HG03469 (cell line): ENCODE data around the gene PRKG1.

Experiments used
- ATAC-seq: cut with Tn5 transposase; IDR thresholded peaks from one replicate; pipeline ENCODE4 v1.9.1; 2021; ENCODE audit warnings: mild to moderate bottlenecking, moderate library complexity, moderate number of reproducible peaks; ENCODE audit not compliant: unreplicated experiment

PRKG1 gene

GRCh38 chr10:51838471-51838870, 764.2 kb downstream of the PRKG1 start:
- no peak for ATAC-seq

GRCh38 chr10:51843966-51844365, 769.7 kb downstream of the PRKG1 start:
- no peak for ATAC-seq

GRCh38 chr10:51846856-51847506, 772.7 kb downstream of the PRKG1 start:
- no peak for ATAC-seq

- no peak for ATAC-seq
These were observed 778.0 kb downstream of the PRKG1 start for GRCh38 chr10:51852297-51852696.

DNA sequence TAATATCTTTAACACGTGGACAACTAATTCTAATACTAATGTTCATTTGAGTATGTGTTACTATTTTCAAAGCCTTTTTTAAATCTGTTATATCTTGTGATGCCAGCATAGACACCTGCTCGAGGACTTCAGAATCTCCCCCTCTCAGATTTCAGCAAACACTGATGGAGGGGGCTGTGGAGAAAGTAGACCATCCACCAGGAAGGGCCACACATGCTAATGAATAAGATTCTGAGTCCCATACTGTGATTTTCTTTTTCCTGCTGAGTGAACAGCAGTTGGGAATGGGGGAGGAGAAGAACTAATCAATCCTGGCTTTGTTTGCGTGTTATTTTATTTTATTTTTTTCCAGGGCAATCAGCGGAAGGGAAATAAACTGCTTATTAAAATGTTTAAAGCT, 783.0 kb downstream of the PRKG1 start:
- ATAC-seq, result no peak

DNA sequence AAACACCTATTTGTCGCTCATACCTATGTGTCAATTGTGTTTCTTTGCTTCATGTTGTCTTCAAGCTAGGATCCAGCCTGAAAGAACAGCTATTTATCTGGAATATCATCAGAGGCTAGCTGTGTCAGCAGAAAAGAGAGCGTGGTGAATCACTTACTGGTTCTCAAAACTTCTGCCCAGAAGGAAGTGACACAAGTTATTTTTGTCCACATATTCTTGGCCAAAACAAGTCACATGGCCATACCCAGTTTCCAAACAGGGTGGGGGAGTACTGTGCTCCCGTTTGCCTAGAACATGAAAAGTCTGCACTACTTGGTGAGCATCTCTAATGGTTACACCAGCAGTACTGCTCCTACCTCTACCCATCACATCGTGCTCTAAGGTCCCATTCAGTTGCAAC, 786.0 kb downstream of the PRKG1 start:
- peak; percentile 68 for ATAC-seq

DNA sequence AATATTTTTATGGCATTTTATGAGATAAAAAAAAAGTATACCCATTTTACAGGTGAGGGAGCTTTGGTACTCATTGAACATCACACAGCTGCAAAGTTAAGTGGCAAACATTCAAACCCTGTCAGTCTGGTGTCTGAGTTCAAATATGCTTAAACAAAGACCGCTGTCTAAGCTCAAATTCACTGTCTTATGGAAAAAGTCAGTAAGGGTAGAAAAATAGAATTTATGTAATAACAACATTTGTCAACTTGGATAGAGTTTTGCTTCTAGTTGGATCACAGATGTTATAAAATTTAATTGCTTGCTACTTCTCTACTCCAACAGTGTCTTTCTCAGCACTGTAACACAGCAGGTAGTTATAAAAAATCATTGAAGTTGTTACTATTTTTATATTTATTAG, 786.8 kb downstream of the PRKG1 start:
- no peak for ATAC-seq

GRCh38 chr10:51861731-51862130, 787.4 kb downstream of the PRKG1 start:
- ATAC-seq, result no peak

DNA sequence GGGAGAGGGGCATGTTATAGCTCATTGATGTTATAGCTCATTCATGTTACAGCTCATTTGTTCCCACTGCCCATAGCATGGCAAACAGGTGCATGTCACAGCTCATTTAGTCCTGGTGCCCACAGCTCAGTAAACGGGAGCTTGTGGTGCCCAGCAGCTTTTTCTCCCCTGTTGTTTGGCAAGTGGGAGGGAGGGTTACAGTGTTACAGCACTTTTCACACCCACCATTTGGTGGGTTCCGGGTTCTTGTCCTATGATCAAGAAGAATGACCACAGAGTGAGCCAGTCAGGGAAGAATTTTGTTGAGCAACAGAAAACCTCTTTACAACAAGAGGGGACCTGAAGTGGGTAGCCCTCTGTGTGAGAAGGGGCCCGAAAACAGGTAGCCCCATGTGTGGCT, 787.9 kb downstream of the PRKG1 start:
- no peak for ATAC-seq

GRCh38 chr10:51867956-51868355, 793.7 kb downstream of the PRKG1 start:
- ATAC-seq, result no peak

- ATAC-seq, result no peak
These were observed 799.8 kb downstream of the PRKG1 start for GRCh38 chr10:51874131-51874530.

GRCh38 chr10:51875610-51876009, 801.3 kb downstream of the PRKG1 start:
- ATAC-seq, result no peak

- no peak for ATAC-seq
These were observed 802.2 kb downstream of the PRKG1 start for GRCh38 chr10:51876503-51876902.

- ATAC-seq, result no peak
These were observed 802.7 kb downstream of the PRKG1 start for GRCh38 chr10:51876979-51877378.

- no peak for ATAC-seq
These were observed 803.3 kb downstream of the PRKG1 start for GRCh38 chr10:51877636-51878035.

DNA sequence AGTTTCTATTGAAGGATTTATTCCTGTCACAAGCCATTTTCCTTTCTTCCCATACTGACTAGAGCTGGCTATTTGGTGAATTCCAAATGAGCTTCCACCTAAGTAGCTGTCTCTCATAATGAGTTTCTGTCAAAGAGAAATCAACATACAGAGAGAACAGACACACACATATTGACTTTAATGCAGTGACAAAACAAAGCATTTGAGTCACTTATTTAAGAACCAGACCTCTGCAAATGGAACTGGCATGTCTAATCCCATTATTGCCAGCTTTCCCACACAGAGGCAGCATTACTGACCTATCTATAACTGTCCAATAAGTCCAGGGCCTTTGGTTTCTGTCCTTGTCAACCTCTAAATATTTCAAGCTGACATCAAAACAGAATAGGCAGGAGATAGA, 804.4 kb downstream of the PRKG1 start:
- no peak for ATAC-seq

- ATAC-seq, result peak; percentile 95
These were observed 805.0 kb downstream of the PRKG1 start for GRCh38 chr10:51879238-51879637.

DNA sequence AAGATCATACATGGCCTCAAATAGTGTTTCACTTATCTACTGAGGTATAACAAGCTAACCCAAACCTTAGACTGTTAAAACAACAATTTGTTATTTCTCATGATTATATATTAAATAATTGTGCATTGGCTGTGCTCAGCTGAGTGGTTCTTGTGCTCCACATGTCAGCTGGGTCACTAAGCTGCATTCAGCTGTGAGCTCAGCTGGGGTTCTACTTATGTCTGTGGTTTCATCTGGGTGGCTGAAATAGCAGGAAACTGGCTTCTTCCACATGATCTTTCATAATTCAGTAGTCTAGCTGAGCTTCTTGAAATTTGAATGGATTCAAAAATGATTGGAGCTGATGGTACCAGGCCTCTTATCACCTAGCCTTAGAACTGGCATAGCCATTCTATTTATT, 806.9 kb downstream of the PRKG1 start:
- no peak for ATAC-seq

DNA sequence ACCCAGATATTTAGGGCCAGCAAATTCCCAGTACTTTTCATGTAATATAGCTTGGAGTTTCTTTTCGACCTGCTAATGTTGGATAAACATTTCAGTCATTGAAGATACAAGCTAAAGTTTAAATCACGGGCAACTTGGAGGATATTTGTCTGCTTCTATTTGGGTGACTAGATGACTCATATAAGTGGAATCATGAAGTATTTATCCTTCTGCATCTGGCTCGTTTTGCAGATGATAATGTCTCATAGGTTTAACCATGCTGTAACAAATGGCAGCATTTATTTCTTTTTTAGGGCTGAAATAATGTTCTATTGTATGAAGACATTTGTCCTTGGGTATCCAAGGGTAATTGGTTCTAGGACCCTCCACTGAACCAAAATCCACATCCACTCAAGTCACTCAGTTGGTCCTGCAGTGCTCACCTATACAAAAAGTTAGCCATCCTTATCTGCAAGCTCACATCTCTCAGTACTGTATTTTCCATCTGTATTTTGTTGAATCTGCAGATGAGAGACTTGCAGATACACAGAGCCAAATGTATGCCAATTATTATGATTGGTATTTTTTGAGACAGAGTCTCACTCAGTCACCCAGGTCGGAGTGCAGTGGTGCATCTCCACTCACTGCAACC, 812.3 kb downstream of the PRKG1 start:
- ATAC-seq, result no peak

DNA sequence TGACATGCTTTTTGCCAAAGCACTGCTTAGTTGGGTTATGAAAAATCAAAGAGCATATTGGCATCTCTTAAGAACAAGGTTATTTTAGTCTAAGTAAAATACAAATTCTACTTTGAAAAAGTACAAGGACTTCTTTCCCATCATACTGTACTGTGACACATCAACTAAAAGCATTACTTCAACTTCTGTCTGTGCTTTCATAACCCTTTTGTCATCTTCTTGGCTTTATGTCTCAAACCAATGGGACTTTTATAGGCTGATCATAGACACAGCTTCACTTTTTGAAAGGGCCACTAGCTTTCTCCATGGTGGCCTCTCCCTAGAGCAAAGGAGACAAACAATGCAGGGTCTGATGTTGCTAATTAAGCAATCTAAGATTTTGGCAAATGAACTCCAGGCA, 814.0 kb downstream of the PRKG1 start:
- no peak for ATAC-seq

GRCh38 chr10:51892313-51892712, 818.0 kb downstream of the PRKG1 start:
- ATAC-seq, result no peak

- ATAC-seq, result peak; percentile 93
These were observed 818.8 kb downstream of the PRKG1 start for GRCh38 chr10:51892965-51893658.
